ENCODE data around the gene CFAP68. TPM values are rescaled to one million over a fixed set of nuclear protein-coding genes. Genes with fewer than 3 reads are reported as not detected.

CFAP68 gene
- total and polyA plus RNA-seq, 2 of the 13 experiments (the other 11 are each of a cell fraction or from before 2014, with no cell fraction given): 22.2 to 25.6 TPM

- TF ChIP-seq ZNF274 (CRISPR knock-in tag; IDR thresholded peaks at IDR 0.05): peak; percentile 76
- no peak for TF ChIP-seq SIX1 (CRISPR knock-in tag; IDR thresholded peaks at IDR 0.05; ENCODE audit: borderline replicate concordance)
- peak; percentile 72 for TF ChIP-seq RBM39 (IDR thresholded peaks at IDR 0.05; ENCODE audit: low read depth, low read length, poor library complexity, severe bottlenecking)
- TF ChIP-seq ZNF296 (CRISPR knock-in tag; conservative IDR thresholded peaks at IDR 0.05): no peak
- TF ChIP-seq YEATS4 (CRISPR knock-in tag; IDR thresholded peaks at IDR 0.05; ENCODE audit: borderline replicate concordance): peak; percentile 94
- TF ChIP-seq POLR2AphosphoS2 (IDR thresholded peaks at IDR 0.05; ENCODE audit: low read depth, low read length): no peak
- peak; percentile 95 for TF ChIP-seq KMT2B (CRISPR knock-in tag; IDR thresholded peaks at IDR 0.05)
- TF ChIP-seq ZNF607 (CRISPR knock-in tag; IDR thresholded peaks at IDR 0.05; ENCODE audit: borderline replicate concordance): 0 out of 2 replicates have a peak, but pooled peaks have one; percentile 38
- no peak for TF ChIP-seq FLYWCH1 (CRISPR knock-in tag; IDR thresholded peaks at IDR 0.05)
- TF ChIP-seq GATA4 (IDR thresholded peaks at IDR 0.05; ENCODE audit: borderline replicate concordance, low read depth): peak; percentile 17; the same call in 1 of the 2 replicates
- TF ChIP-seq SP5 (CRISPR knock-in tag; IDR thresholded peaks at IDR 0.05; ENCODE audit: borderline replicate concordance, low read depth): peak; percentile 26; the same call in 1 of the 2 replicates
- TF ChIP-seq, protein P1, sequence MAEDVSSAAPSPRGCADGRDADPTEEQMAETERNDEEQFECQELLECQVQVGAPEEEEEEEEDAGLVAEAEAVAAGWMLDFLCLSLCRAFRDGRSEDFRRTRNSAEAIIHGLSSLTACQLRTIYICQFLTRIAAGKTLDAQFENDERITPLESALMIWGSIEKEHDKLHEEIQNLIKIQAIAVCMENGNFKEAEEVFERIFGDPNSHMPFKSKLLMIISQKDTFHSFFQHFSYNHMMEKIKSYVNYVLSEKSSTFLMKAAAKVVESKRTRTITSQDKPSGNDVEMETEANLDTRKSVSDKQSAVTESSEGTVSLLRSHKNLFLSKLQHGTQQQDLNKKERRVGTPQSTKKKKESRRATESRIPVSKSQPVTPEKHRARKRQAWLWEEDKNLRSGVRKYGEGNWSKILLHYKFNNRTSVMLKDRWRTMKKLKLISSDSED (CRISPR knock-in tag; IDR thresholded peaks at IDR 0.05): no peak
- no peak for TF ChIP-seq RCOR2 (CRISPR knock-in tag; IDR thresholded peaks at IDR 0.05)
- TF ChIP-seq SPEN (CRISPR knock-in tag; IDR thresholded peaks at IDR 0.05; ENCODE audit: low read depth): peak; percentile 76
- peak; percentile 94 for TF ChIP-seq KDM5A (IDR thresholded peaks at IDR 0.05; ENCODE audit: borderline replicate concordance, low read length)
- TF ChIP-seq ESRRA (CRISPR knock-in tag; IDR thresholded peaks at IDR 0.05; ENCODE audit: low read depth): no peak
- peak; percentile 64 for TF ChIP-seq ZSCAN31 (CRISPR knock-in tag; IDR thresholded peaks at IDR 0.05; ENCODE audit: low read depth)
- TF ChIP-seq E2F2 (CRISPR knock-in tag; IDR thresholded peaks at IDR 0.05; ENCODE audit: borderline replicate concordance): no peak
- no peak for TF ChIP-seq FUBP1 (CRISPR knock-in tag; IDR thresholded peaks at IDR 0.05; ENCODE audit: borderline replicate concordance)
- no peak for TF ChIP-seq ZNF891 (CRISPR knock-in tag; IDR thresholded peaks at IDR 0.05)
- TF ChIP-seq GFI1 (CRISPR knock-in tag; IDR thresholded peaks at IDR 0.05; ENCODE audit: borderline replicate concordance): no peak; the same call in 1 of the 2 replicates
- no peak for TF ChIP-seq ZNF143 (CRISPR knock-in tag; IDR thresholded peaks at IDR 0.05)
- TF ChIP-seq ZNF652 (CRISPR knock-in tag; IDR thresholded peaks at IDR 0.05; ENCODE audit: borderline replicate concordance, low read depth): no peak
- TF ChIP-seq ZNF879 (CRISPR knock-in tag; IDR thresholded peaks at IDR 0.05): no peak
- no peak for TF ChIP-seq ZBTB3 (CRISPR knock-in tag; IDR thresholded peaks at IDR 0.05; ENCODE audit: borderline replicate concordance, low read depth)
- TF ChIP-seq ARNTL (CRISPR knock-in tag; IDR thresholded peaks at IDR 0.05): peak; percentile 23; the same call in 1 of the 2 replicates
Measured at GRCh38 chr11:111870886-111871692, 8.3 kb upstream of the CFAP68 start, which contains the start of gene ALG9 (continued).
